Cardiac muscle cell (in vitro differentiated cells and primary cell): ENCODE measurements around the gene ITPR2. TPM values are rescaled to one million over a fixed set of nuclear protein-coding genes. Genes with fewer than 3 reads are reported as not detected.

ENCODE experiments used
- DNase-seq, 2 donors: peaks; one replicate each; pipeline versions ENCODE4 v3.0.0 to v3.0.0-alpha.2; 2010 to 2017; ENCODE audit warnings: low read depth in 1 of 2, low spot score in 1 of 2
- H3K27ac ChIP-seq: fragments of 200-600 bp; sonication (generic); 2 replicates; pipeline ENCODE4 v1.5.1; 2016
- H3K27me3 ChIP-seq: fragments of 200-600 bp; sonication (generic); 2 replicates; pipeline ENCODE4 v1.6.0; 2016; ENCODE audit warnings: control low read depth
- H3K36me3 ChIP-seq: fragments of 200-600 bp; sonication (generic); 2 replicates; pipeline ENCODE4 v1.5.1; 2016; ENCODE audit warnings: control low read depth
- H3K4me1 ChIP-seq: fragments of 200-600 bp; sonication (generic); 2 replicates; pipeline ENCODE4 v1.8.1; 2017; ENCODE audit warnings: low read depth, mild to moderate bottlenecking, mixed run types
- H3K4me3 ChIP-seq: fragments of 200-600 bp; sonication (generic); 2 replicates; pipeline ENCODE4 v1.5.1; 2016; ENCODE audit warnings: mild to moderate bottlenecking
- H3K9me3 ChIP-seq: fragments of 200-600 bp; sonication (generic); 2 replicates; pipeline ENCODE4 v1.5.1; 2017; ENCODE audit warnings: low read depth, mild to moderate bottlenecking, control low read depth
- polyA plus RNA-seq: library from polyadenylated mRNA; unstranded; fragments of >200 nt; fragmentation: Nextera tagmentation; extraction: Ambion mirVana; gene quantifications from 2 replicates; pipeline ENCODE4 v1.2.1, GENCODE V29; 2016
- total RNA-seq: library from RNA; depleted of rRNA; stranded (reverse); fragments of >200 nt; gene quantifications from 2 replicates; pipeline ENCODE4 v1.2.3, GENCODE V29; 2016
- TF ChIP-seq, protein P1 (sequence below): IDR thresholded peaks from 2 replicates; pipeline ENCODE4 v1.5.1; 2012; ENCODE audit warnings: low read depth, mild to moderate bottlenecking, low read length

The ITPR2 gene
- total and polyA plus RNA-seq, 2 experiments from 2014 or later: 4.8 to 5.1 TPM

DNA sequence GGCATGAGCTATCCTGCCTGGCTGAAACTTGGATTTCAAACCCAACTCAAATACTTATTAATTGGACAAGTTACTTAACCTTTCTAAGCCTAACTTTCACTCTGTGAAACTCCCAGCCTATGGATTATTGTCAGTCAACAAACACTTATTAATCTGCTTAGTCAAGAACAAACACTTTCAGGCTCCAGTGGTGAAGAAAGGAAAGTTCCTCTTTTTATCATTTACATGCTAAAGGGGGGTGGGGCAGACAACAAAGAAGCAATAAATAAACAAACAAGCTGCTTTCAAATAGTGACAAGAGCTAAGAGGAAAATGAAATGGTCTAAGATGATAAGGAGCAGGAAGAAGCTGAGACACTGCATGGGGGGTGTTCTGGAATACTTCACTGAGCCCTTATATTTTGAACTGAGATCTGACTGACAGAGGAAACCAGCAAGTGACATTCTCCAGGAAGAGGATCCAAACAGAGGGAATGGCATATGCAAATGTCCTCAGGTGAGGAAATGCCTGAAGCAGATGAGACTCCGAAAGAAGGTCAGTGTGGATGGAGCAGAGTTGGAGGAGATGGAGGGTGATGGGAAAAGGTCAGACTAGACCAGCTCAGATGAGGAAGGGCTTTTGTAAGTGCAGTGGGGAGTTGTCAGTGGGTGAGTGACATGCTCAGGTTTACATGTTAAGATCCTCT, 259.6 kb downstream of the ITPR2 start:
- Histone ChIP-seq H3K27ac (no peak overlapping the region), H3K4me1 (no peaks in the 10 kb centered on the region), H3K9me3 (no peaks in the 10 kb centered on the region), H3K36me3 (no peaks in the 10 kb centered on the region), H3K4me3 (no peak overlapping the region), H3K27me3 (no peaks in the 10 kb centered on the region)
- DNase-seq: no peak
- TF ChIP-seq, protein P1, sequence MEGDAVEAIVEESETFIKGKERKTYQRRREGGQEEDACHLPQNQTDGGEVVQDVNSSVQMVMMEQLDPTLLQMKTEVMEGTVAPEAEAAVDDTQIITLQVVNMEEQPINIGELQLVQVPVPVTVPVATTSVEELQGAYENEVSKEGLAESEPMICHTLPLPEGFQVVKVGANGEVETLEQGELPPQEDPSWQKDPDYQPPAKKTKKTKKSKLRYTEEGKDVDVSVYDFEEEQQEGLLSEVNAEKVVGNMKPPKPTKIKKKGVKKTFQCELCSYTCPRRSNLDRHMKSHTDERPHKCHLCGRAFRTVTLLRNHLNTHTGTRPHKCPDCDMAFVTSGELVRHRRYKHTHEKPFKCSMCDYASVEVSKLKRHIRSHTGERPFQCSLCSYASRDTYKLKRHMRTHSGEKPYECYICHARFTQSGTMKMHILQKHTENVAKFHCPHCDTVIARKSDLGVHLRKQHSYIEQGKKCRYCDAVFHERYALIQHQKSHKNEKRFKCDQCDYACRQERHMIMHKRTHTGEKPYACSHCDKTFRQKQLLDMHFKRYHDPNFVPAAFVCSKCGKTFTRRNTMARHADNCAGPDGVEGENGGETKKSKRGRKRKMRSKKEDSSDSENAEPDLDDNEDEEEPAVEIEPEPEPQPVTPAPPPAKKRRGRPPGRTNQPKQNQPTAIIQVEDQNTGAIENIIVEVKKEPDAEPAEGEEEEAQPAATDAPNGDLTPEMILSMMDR: no peak

DNA sequence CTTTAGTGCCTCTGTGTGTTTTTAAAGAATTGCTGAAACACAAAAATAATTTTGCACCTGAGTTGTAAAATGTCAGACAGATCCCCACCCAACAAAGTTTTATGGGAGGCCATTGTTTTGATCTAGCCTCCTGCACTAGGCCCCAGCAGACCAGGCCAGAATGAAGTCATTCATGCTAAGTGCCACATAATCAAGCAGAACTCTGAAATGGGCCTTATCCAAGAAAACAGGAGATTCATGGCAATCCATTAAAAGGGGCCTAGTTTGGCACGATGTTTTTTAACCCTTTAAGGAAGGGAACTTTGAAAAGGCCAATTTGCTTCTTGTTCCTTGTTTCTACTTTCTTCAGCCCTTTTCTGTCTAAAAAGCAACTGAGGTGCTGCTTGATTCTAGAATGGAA, 260.9 kb downstream of the ITPR2 start:
- TF ChIP-seq, protein P1: no peak
- no peak overlapping the region for H3K27ac ChIP-seq
- H3K4me3 ChIP-seq: no peak overlapping the region
- no peaks in the 10 kb centered on the region for H3K36me3 ChIP-seq
- H3K9me3 ChIP-seq: no peaks in the 10 kb centered on the region
- no peaks in the 10 kb centered on the region for H3K4me1 ChIP-seq
- no peak for DNase-seq
- no peaks in the 10 kb centered on the region for H3K27me3 ChIP-seq

DNA sequence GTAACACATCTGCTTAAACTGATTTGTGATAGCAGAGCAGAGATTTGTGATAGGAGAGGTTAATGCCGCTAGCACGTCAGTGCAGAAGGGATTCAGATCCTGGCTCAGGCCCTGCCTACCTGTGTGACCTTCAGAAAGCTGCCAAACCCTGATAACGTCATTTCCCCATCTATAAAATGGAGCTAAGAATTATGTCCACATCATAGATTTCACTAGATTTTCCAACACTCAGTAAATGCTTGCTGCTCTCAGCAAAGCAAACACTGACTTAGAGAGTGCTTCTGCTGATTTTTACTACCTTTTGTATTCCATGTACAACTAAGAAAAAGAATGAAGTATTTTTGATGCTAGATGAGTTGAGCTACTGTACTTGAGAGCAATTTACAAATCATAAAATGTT, 261.4 kb downstream of the ITPR2 start:
- Histone ChIP-seq H3K27ac (no peak overlapping the region), H3K4me1 (no peaks in the 10 kb centered on the region), H3K9me3 (no peaks in the 10 kb centered on the region), H3K27me3 (peaks cover 5% of the 10 kb centered on the region), H3K4me3 (no peak overlapping the region), H3K36me3 (no peaks in the 10 kb centered on the region)
- DNase-seq: no peak
- TF ChIP-seq, protein P1: no peak

DNA sequence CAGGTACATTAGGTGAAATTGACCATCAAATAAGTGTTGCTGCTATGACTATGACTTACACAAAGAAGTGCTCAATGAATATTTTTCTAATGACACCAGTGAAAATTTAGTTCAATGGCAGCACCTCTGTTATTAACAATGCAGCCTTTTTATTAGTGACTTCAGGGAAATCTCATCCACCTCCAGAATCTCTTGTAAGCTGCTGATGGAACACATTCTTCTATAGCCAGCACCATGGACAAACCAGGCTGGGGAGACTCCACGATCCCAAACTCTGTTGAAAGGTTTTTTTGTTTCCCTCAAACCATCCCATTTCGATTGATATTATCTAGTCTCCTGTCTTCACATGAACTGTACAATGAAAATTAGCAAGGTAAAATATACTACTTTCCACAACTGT, 265.9 kb downstream of the ITPR2 start:
- H3K27me3 ChIP-seq: peaks cover 7% of the 10 kb centered on the region
- DNase-seq: no peak
- no peaks in the 10 kb centered on the region for H3K9me3 ChIP-seq
- TF ChIP-seq, protein P1: no peak
- H3K36me3 ChIP-seq: no peaks in the 10 kb centered on the region
- no peaks in the 10 kb centered on the region for H3K4me1 ChIP-seq
- no peak overlapping the region for H3K4me3 ChIP-seq
- H3K27ac ChIP-seq: no peak overlapping the region

DNA sequence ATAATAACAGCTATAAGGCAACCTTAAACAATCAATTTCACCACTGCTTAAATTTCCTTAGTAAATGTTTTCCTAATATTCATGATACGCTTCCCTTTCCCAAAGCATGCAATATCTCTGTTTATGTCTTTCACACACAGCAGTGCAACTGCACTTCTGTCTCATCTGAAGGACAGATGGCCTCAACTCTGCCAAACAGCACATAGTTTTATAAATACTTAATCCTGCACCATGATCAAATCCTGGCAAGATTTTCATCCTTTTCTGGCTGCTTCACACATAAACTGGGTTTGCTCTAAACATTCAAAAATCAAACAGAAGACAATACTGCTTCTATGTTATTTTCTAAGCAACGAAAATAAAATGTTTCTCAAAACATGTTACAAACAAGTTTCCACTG, 266.3 kb downstream of the ITPR2 start:
- Histone ChIP-seq H3K27ac (no peak overlapping the region), H3K27me3 (peaks cover 7% of the 10 kb centered on the region), H3K4me1 (no peaks in the 10 kb centered on the region), H3K9me3 (no peaks in the 10 kb centered on the region), H3K4me3 (no peak overlapping the region), H3K36me3 (no peaks in the 10 kb centered on the region)
- TF ChIP-seq, protein P1: no peak
- no peak for DNase-seq

DNA sequence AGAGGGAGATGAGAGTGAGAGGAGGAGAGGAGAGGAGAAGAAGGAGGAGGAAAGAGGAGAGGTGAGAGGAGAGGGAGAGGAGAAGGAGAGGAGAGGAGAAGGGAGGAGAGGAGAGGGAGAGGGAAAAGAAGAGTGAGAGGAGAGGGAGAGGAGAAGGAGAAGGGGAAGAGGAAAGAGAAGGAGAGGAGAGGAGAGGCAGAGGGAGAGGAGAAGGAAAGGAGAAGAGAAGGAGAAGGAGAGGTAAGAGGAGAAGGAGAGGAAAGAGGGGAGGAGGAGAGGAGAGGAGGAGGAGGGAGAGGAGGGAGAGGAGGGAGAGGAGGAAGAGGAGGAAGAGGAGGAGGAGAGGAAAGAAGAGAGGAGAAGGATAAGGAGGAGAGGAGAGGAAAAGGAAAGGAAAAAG, 266.8 kb downstream of the ITPR2 start:
- TF ChIP-seq, protein P1: no peak
- H3K4me3 ChIP-seq: no peak overlapping the region
- H3K27me3 ChIP-seq: peaks cover 7% of the 10 kb centered on the region
- no peak for DNase-seq
- no peaks in the 10 kb centered on the region for H3K36me3 ChIP-seq
- no peak overlapping the region for H3K27ac ChIP-seq
- no peaks in the 10 kb centered on the region for H3K9me3 ChIP-seq
- no peaks in the 10 kb centered on the region for H3K4me1 ChIP-seq
